Coronary artery (tissue), 2 donors: ENCODE results near the gene CYP17A1.
A peak's percentile ranks its signal among the peaks of the same experiment; 100 is the strongest.
"Not testable (repeated sequence)": the region's sequence is repeated elsewhere in the genome, so short reads cannot be mapped to it uniquely, and the experiment has no call there.

Source experiments
- DNase-seq: peaks from one replicate; pipeline ENCODE4 v3.0.0-alpha.2; 2017; ENCODE audit warnings: low spot score
- H3K27ac ChIP-seq, 2 donors: fragments of 200-600 bp; sonication (generic); one replicate each; pipeline ENCODE4 v1.5.1; 2016 to 2019
- H3K4me3 ChIP-seq: fragments of 200-600 bp; sonication (generic); 2 replicates; pipeline ENCODE4 v1.5.1; 2016; ENCODE audit warnings: mild to moderate bottlenecking, moderate library complexity
- CTCF ChIP-seq: fragments of 200-600 bp; sonication (generic); IDR thresholded peaks from one replicate; pipeline ENCODE4 v1.5.1; 2019; ENCODE audit warnings: antibody characterized with exemption

Gene CYP17A1

GRCh38 chr10:102869258-102870198 lies 32.3 kb upstream of the CYP17A1 start, which contains the start of gene AS3MT:
TSS of gene AS3MT (plus strand) at chr10:102869470. CDS start at chr10:102869593, 123 bp downstream.
- DNase-seq, result no peak
- TF ChIP-seq CTCF, result no peak
- Histone ChIP-seq H3K27ac (peak within 1 kb of the TSS; percentile 39 to 71), H3K4me3 (peak within 1 kb of the TSS; percentile 76)

GRCh38 chr10:102868911-102869257 lies 31.7 kb upstream of the CYP17A1 start:
- H3K4me3 ChIP-seq, result peak overlapping the region; percentile 76
- H3K27ac ChIP-seq, result peak overlapping the region; percentile 39 to 71
- no peak for DNase-seq
- no peak for TF ChIP-seq CTCF

- TF ChIP-seq CTCF, result no peak
- H3K27ac ChIP-seq, result no peak overlapping the region
Measured at GRCh38 chr10:102865620-102866019, 28.4 kb upstream of the CYP17A1 start.

GRCh38 chr10:102863660-102864059 lies 26.4 kb upstream of the CYP17A1 start:
- TF ChIP-seq CTCF, result no peak
- Histone ChIP-seq H3K27ac (no peak overlapping the region), H3K4me3 (no peak overlapping the region)
- no peak for DNase-seq

More at GRCh38 chr10:102865620-102866019, 28.4 kb upstream of the CYP17A1 start:
- DNase-seq, result no peak
- no peak overlapping the region for H3K4me3 ChIP-seq

GRCh38 chr10:102859911-102860310 lies 22.7 kb upstream of the CYP17A1 start:
- DNase-seq, result no peak
- TF ChIP-seq CTCF, result no peak
- H3K27ac ChIP-seq, result no peak overlapping the region
- H3K4me3 ChIP-seq, result no peak overlapping the region

- Histone ChIP-seq H3K4me3 (no peak overlapping the region), H3K27ac (no peak overlapping the region)
- DNase-seq, result no peak
- TF ChIP-seq CTCF, result no peak
Measured at GRCh38 chr10:102856758-102857424, 19.7 kb upstream of the CYP17A1 start.

- not testable (repeated sequence) for H3K4me3 ChIP-seq, DNase-seq
- peak overlapping the region in 1 of 2 donors; percentile 1 for H3K27ac ChIP-seq
Measured at GRCh38 chr10:102855731-102856436, 18.7 kb upstream of the CYP17A1 start.

GRCh38 chr10:102853237-102853636 lies 16.0 kb upstream of the CYP17A1 start:
- H3K27ac ChIP-seq, DNase-seq, H3K4me3 ChIP-seq: not testable (repeated sequence)
